OCI-LY1 (cell line): ENCODE data around the gene TNFAIP1.

Source experiments
- H2AFZ ChIP-seq: fragments of 200-600 bp; sonication (generic), shearing (Covaris generic); 2 replicates; pipeline ENCODE4 v1.6.0; 2014; ENCODE audit warnings: antibody characterized with exemption, mild to moderate bottlenecking, low read length
- H3F3A ChIP-seq: fragments of 200-600 bp; sonication (generic), shearing (Covaris generic); 2 replicates; pipeline ENCODE4 v1.6.0; 2014; ENCODE audit warnings: mild to moderate bottlenecking, antibody characterized with exemption, low read length, moderate library complexity; ENCODE audit not compliant: insufficient read depth
- H3K27ac ChIP-seq: fragments of 200-600 bp; sonication (generic); 2 replicates; pipeline ENCODE4 v1.5.1; 2014; ENCODE audit warnings: low read length, mixed run types, mild to moderate bottlenecking, low read depth; ENCODE audit not compliant: poor library complexity, severe bottlenecking
- H3K27me3 ChIP-seq: fragments of 200-600 bp; sonication (generic); 2 replicates; pipeline ENCODE4 v1.6.0; 2014; ENCODE audit warnings: antibody characterized with exemption, mild to moderate bottlenecking, low read length, moderate library complexity; ENCODE audit not compliant: insufficient read depth
- H3K36me3 ChIP-seq: fragments of 200-600 bp; sonication (generic); 2 replicates; pipeline ENCODE4 v1.6.1; 2014; ENCODE audit warnings: mild to moderate bottlenecking, antibody characterized with exemption, low read length, moderate library complexity, mixed read lengths; ENCODE audit not compliant: insufficient read depth
- H3K4me1 ChIP-seq: fragments of 200-600 bp; sonication (generic); 2 replicates; pipeline ENCODE4 v1.5.1; 2014; ENCODE audit warnings: mild to moderate bottlenecking, low read length, moderate library complexity; ENCODE audit not compliant: insufficient read depth, severe bottlenecking
- H3K4me2 ChIP-seq: fragments of 200-600 bp; sonication (generic), shearing (Covaris generic); 2 replicates; pipeline ENCODE4 v1.6.1; 2014; ENCODE audit warnings: low read length
- H3K4me3 ChIP-seq: fragments of 200-600 bp; sonication (generic); 2 replicates; pipeline ENCODE4 v1.5.1; 2014; ENCODE audit warnings: low read length, low read depth, mild to moderate bottlenecking, mixed read lengths; ENCODE audit not compliant: poor library complexity, severe bottlenecking
- H3K79me2 ChIP-seq: fragments of 200-600 bp; shearing (Covaris generic); 2 replicates; pipeline ENCODE4 v1.6.1; 2016; ENCODE audit warnings: mixed run types, low read length, mixed read lengths; ENCODE audit not compliant: insufficient read depth
- H3K9ac ChIP-seq: fragments of 200-600 bp; sonication (generic), shearing (Covaris generic); 2 replicates; pipeline ENCODE4 v1.6.1; 2014; ENCODE audit warnings: mild to moderate bottlenecking, low read length, mixed read lengths
- H3K9me2 ChIP-seq: fragments of 200-600 bp; sonication (generic), shearing (Covaris generic); 2 replicates; pipeline ENCODE4 v1.6.1; 2014; ENCODE audit warnings: low read depth, mild to moderate bottlenecking, low read length, mixed read lengths
- H3K9me3 ChIP-seq: fragments of 200-600 bp; shearing (Covaris generic); 2 replicates; pipeline ENCODE4 v1.6.1; 2014; ENCODE audit warnings: low read length, mixed read lengths
- H4K20me1 ChIP-seq: fragments of 200-600 bp; sonication (generic), shearing (Covaris generic); 2 replicates; pipeline ENCODE4 v1.6.0; 2016; ENCODE audit warnings: mild to moderate bottlenecking, low read length; ENCODE audit not compliant: insufficient read depth
- CTCF ChIP-seq: fragments of 200-600 bp; sonication (generic), shearing (Covaris generic); IDR thresholded peaks from 2 replicates; pipeline ENCODE4 v1.5.1; 2017; ENCODE audit warnings: mild to moderate bottlenecking, antibody characterized with exemption, low read length, moderate library complexity, mixed read lengths
- EZH2 ChIP-seq: fragments of 200-600 bp; sonication (generic), shearing (Covaris generic); IDR thresholded peaks from 2 replicates; pipeline ENCODE4 v1.8.0; 2017; ENCODE audit warnings: borderline replicate concordance, mixed run types, mild to moderate bottlenecking, antibody characterized with exemption, low read length, moderate library complexity, mixed read lengths

The TNFAIP1 gene

DNA sequence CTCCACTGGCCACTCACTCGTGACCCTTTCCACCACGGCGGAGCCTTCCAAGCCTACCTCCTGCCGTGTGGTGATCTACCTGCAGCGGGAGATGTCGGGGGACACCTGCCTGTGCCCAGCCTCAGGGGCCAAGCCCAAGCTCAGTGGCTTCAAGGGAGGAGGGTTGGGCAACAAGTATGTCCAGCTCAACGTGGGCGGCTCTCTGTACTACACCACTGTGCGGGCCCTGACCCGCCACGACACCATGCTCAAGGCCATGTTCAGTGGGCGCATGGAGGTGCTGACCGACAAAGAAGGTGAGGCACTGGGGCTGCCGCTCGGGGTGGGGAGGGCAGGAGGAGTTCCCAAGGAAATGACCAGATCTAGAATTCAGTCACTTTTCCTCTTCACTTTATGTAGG is 3.9 kb downstream of the TNFAIP1 start:
- H3F3A ChIP-seq = no peaks in the 10 kb centered on the region
- H3K4me3 ChIP-seq = no peak overlapping the region
- no peak overlapping the region for H2AFZ ChIP-seq
- no peaks in the 10 kb centered on the region for H3K27me3 ChIP-seq
- H3K36me3 ChIP-seq = peaks cover 23% of the 10 kb centered on the region
- H3K79me2 ChIP-seq = no peaks in the 10 kb centered on the region
- H3K9ac ChIP-seq = no peak overlapping the region
- H3K27ac ChIP-seq = no peak overlapping the region
- H3K4me2 ChIP-seq = no peak overlapping the region
- no peaks in the 10 kb centered on the region for H3K9me3 ChIP-seq
- H4K20me1 ChIP-seq = no peaks in the 10 kb centered on the region
- peaks cover 25% of the 10 kb centered on the region for H3K4me1 ChIP-seq
- no peaks in the 10 kb centered on the region for H3K9me2 ChIP-seq
- TF ChIP-seq CTCF (no peak), EZH2 (no peak)

- TF ChIP-seq CTCF = no peak
- TF ChIP-seq EZH2 = no peak
Observed at GRCh38 chr17:28340374-28340773, 4.8 kb downstream of the TNFAIP1 start.

GRCh38 chr17:28341516-28341915 is 6.0 kb downstream of the TNFAIP1 start:
- Histone ChIP-seq H3K27ac (no peak overlapping the region), H3K27me3 (no peaks in the 10 kb centered on the region)

More at GRCh38 chr17:28340374-28340773, 4.8 kb downstream of the TNFAIP1 start:
- H3K27me3 ChIP-seq = no peaks in the 10 kb centered on the region
- no peak overlapping the region for H3K4me3 ChIP-seq
- no peak overlapping the region for H2AFZ ChIP-seq
- no peak overlapping the region for H3K4me2 ChIP-seq
- no peaks in the 10 kb centered on the region for H3K79me2 ChIP-seq
- no peaks in the 10 kb centered on the region for H4K20me1 ChIP-seq
- H3K9ac ChIP-seq = no peak overlapping the region
- H3K36me3 ChIP-seq = peaks cover 33% of the 10 kb centered on the region
- no peaks in the 10 kb centered on the region for H3K9me3 ChIP-seq
- no peak overlapping the region for H3K27ac ChIP-seq
- H3K9me2 ChIP-seq = no peaks in the 10 kb centered on the region
- H3K4me1 ChIP-seq = peaks cover 22% of the 10 kb centered on the region
- H3F3A ChIP-seq = no peaks in the 10 kb centered on the region

More at GRCh38 chr17:28341516-28341915, 6.0 kb downstream of the TNFAIP1 start:
- peaks cover 17% of the 10 kb centered on the region for H3K4me1 ChIP-seq
- H3K79me2 ChIP-seq = no peaks in the 10 kb centered on the region
- no peak overlapping the region for H2AFZ ChIP-seq
- H4K20me1 ChIP-seq = no peaks in the 10 kb centered on the region
- no peak overlapping the region for H3K9ac ChIP-seq
- peaks cover 44% of the 10 kb centered on the region for H3K36me3 ChIP-seq
- no peaks in the 10 kb centered on the region for H3K9me3 ChIP-seq
- no peaks in the 10 kb centered on the region for H3K9me2 ChIP-seq
- H3F3A ChIP-seq = no peaks in the 10 kb centered on the region
- TF ChIP-seq EZH2 (no peak), CTCF (no peak)
- no peak overlapping the region for H3K4me2 ChIP-seq
- no peak overlapping the region for H3K4me3 ChIP-seq
